HEK293 (cell line): ENCODE data around the gene PRKG1.

Experiments
- CTCF ChIA-PET: fragments of 350-600 bp; formaldehyde crosslinking; extraction: SDS; loops from one replicate; lab custom pipeline; 2021; ENCODE audit warnings: antibody characterized with exemption; lab: Yijun Ruan, JAX
- POLR2A ChIA-PET: fragments of 300-600 bp; formaldehyde crosslinking; extraction: SDS; loops from one replicate; lab custom pipeline; 2020; ENCODE audit warnings: antibody characterized with exemption, inconsistent platforms; lab: Yijun Ruan, JAX
- H3K27ac ChIP-seq: fragments of 200-500 bp; sonication (Bioruptor generic); 2 replicates; pipeline ENCODE4 v1.5.1; 2014; ENCODE audit warnings: low read depth, low read length, control low read depth, inconsistent platforms; ENCODE audit errors: extremely low read depth
- H3K36me3 ChIP-seq, 2 experiments: fragments of 200-500 bp in 1 of 2; sonication (Bioruptor generic) in 1 of 2; 1 replicate in 1 of 2; 2 replicates in 1 of 2; pipeline ENCODE4 v1.5.1; 2014 to 2017; ENCODE audit warnings: inconsistent platforms in 2 of 2, low read length in 2 of 2; ENCODE audit not compliant: control insufficient read depth in 2 of 2, insufficient read depth in 1 of 2
- H3K4me1 ChIP-seq: fragments of 200-500 bp; sonication (Bioruptor generic); 2 replicates; pipeline ENCODE4 v1.5.1; 2014; ENCODE audit warnings: mild to moderate bottlenecking, low read length, inconsistent platforms; ENCODE audit not compliant: control insufficient read depth, insufficient read depth
- H3K4me3 ChIP-seq: 2 replicates; pipeline ENCODE4 v1.5.1; 2011; ENCODE audit warnings: low read depth, mild to moderate bottlenecking, control low read depth, low read length, moderate library complexity
- H3K9me3 ChIP-seq: fragments of 200-500 bp; sonication (Bioruptor generic); 2 replicates; pipeline ENCODE4 v1.5.1; 2014; ENCODE audit warnings: low read depth, low read length, inconsistent platforms; ENCODE audit not compliant: control insufficient read depth, insufficient read depth
- HOXD13 ChIP-seq: sonication (generic); formaldehyde crosslinking; IDR thresholded peaks from 2 replicates; pipeline ENCODE4 v1.8.0; 2022; ENCODE audit warnings: missing genetic modification reagents, borderline replicate concordance
- MYNN ChIP-seq: fragments of 450-650 bp; formaldehyde crosslinking; IDR thresholded peaks from 2 replicates; pipeline ENCODE4 v1.5.1; 2016; ENCODE audit warnings: missing biosample characterization, missing genetic modification characterization, borderline replicate concordance
- REPIN1 ChIP-seq: fragments of 450-650 bp; formaldehyde crosslinking; IDR thresholded peaks from 2 replicates; pipeline ENCODE4 v1.5.1; 2017; ENCODE audit warnings: missing biosample characterization, missing genetic modification characterization, low read depth
- SCRT2 ChIP-seq: fragments of 450-650 bp; formaldehyde crosslinking; IDR thresholded peaks from 2 replicates; pipeline ENCODE4 v1.5.1; 2016; ENCODE audit warnings: missing biosample characterization, missing genetic modification characterization
- ZBTB26 ChIP-seq: fragments of 450-650 bp; formaldehyde crosslinking; optimal IDR thresholded peaks from 2 replicates; pipeline ENCODE3; 2016; ENCODE audit warnings: missing biosample characterization, mild to moderate bottlenecking, missing genetic modification characterization
- ZNF19 ChIP-seq: fragments of 450-650 bp; formaldehyde crosslinking; IDR thresholded peaks from 2 replicates; pipeline ENCODE4; 2016; ENCODE audit warnings: missing biosample characterization, missing genetic modification characterization, low read depth
- ZNF274 ChIP-seq, 2 experiments: fragments of 200-500 bp in 1 of 2; fragments of 450-650 bp in 1 of 2; sonication (Bioruptor generic) in 1 of 2; formaldehyde crosslinking in 1 of 2; IDR thresholded peaks; 2 replicates each; pipeline versions ENCODE4 v1.5.1 to v1.6.1; 2014 to 2016; ENCODE audit warnings: borderline replicate concordance in 1 of 2, inconsistent platforms in 1 of 2, low read length in 1 of 2, missing biosample characterization in 1 of 2, missing genetic modification characterization in 1 of 2
- ZNF366 ChIP-seq: fragments of 450-650 bp; formaldehyde crosslinking; conservative IDR thresholded peaks from 2 replicates; pipeline ENCODE4 v1.5.1; 2016; ENCODE audit warnings: missing biosample characterization, missing genetic modification characterization
- ZNF48 ChIP-seq: fragments of 450-650 bp; formaldehyde crosslinking; IDR thresholded peaks from 2 replicates; pipeline ENCODE4 v1.5.1; 2016; ENCODE audit warnings: missing biosample characterization, missing genetic modification characterization
- ZNF501 ChIP-seq: fragments of 450-650 bp; formaldehyde crosslinking; IDR thresholded peaks from 2 replicates; pipeline ENCODE4 v1.5.1; 2016; ENCODE audit warnings: missing biosample characterization, missing genetic modification characterization
- ZNF596 ChIP-seq: fragments of 450-650 bp; IDR thresholded peaks from 2 replicates; pipeline ENCODE4 v1.5.0; 2018; ENCODE audit warnings: missing biosample characterization, mild to moderate bottlenecking, missing genetic modification characterization, moderate library complexity
- ZNF654 ChIP-seq: fragments of 450-650 bp; formaldehyde crosslinking; IDR thresholded peaks from 2 replicates; pipeline ENCODE4 v1.5.1; 2016; ENCODE audit warnings: low read depth, missing biosample characterization, missing genetic modification characterization
- ZNF670 ChIP-seq: fragments of 450-650 bp; formaldehyde crosslinking; IDR thresholded peaks from 2 replicates; pipeline ENCODE4 v1.5.1; 2016; ENCODE audit warnings: missing biosample characterization, missing genetic modification characterization, low read depth
- ZNF792 ChIP-seq: fragments of 450-650 bp; formaldehyde crosslinking; IDR thresholded peaks from 2 replicates; pipeline ENCODE4 v1.5.1; 2016; ENCODE audit warnings: missing biosample characterization, missing genetic modification characterization
- TF ChIP-seq, protein P1 (sequence below): fragments of 450-650 bp; formaldehyde crosslinking; IDR thresholded peaks from 2 replicates; pipeline ENCODE4 v1.5.1; 2017; ENCODE audit warnings: missing biosample characterization, missing genetic modification characterization
- TF ChIP-seq, protein P2 (sequence below): fragments of 450-650 bp; formaldehyde crosslinking; IDR thresholded peaks from 2 replicates; pipeline ENCODE4 v1.5.1; 2016; ENCODE audit warnings: missing biosample characterization, missing genetic modification characterization
- TF ChIP-seq, protein P3 (sequence below): fragments of 450-650 bp; formaldehyde crosslinking; IDR thresholded peaks from 2 replicates; pipeline ENCODE4 v1.5.1; 2017; ENCODE audit warnings: missing biosample characterization, missing genetic modification characterization
- TF ChIP-seq, protein P4 (sequence below): fragments of 450-650 bp; formaldehyde crosslinking; IDR thresholded peaks from 2 replicates; pipeline ENCODE4 v1.5.1; 2016; ENCODE audit warnings: missing biosample characterization, missing genetic modification characterization

The PRKG1 gene

GRCh38 chr10:51311228-51311627 is 236.9 kb downstream of the PRKG1 start:
- H3K36me3 ChIP-seq, result no peaks in the 10 kb centered on the region
- H3K9me3 ChIP-seq, result no peaks in the 10 kb centered on the region
- no peak overlapping the region for H3K27ac ChIP-seq
- H3K4me1 ChIP-seq, result no peaks in the 10 kb centered on the region
- ChIA-PET CTCF (interaction anchor here (0.7 kb wide), 1 partner anchor 72 kb away, joined by 3 read pairs; no protein-coding TSS in a partner anchor), POLR2A (no interaction called here)
- TF ChIP-seq ZNF366 (tag by site-specific recombination) (0 out of 2 replicates have a peak, but pooled peaks have one; percentile 6), MYNN (tag by site-specific recombination) (no peak), ZNF274 (IDR thresholded peaks at IDR 0.05; ENCODE audit: low read length) (no peak), ZNF274 (tag by site-specific recombination; IDR thresholded peaks at IDR 0.05; ENCODE audit: borderline replicate concordance) (no peak), ZNF19 (tag by site-specific recombination) (no peak), SCRT2 (peak; percentile 84), ZBTB26 (tag by site-specific recombination) (no peak), ZNF596 (tag by site-specific recombination) (no peak), ZNF501 (tag by site-specific recombination) (no peak), ZNF654 (tag by site-specific recombination) (no peak), ZNF670 (tag by site-specific recombination) (no peak), ZNF48 (no peak), HOXD13 (CRISPR knock-in tag) (no peak), REPIN1 (tag by site-specific recombination) (no peak), ZNF792 (tag by site-specific recombination) (no peak)
- TF ChIP-seq, protein P1, sequence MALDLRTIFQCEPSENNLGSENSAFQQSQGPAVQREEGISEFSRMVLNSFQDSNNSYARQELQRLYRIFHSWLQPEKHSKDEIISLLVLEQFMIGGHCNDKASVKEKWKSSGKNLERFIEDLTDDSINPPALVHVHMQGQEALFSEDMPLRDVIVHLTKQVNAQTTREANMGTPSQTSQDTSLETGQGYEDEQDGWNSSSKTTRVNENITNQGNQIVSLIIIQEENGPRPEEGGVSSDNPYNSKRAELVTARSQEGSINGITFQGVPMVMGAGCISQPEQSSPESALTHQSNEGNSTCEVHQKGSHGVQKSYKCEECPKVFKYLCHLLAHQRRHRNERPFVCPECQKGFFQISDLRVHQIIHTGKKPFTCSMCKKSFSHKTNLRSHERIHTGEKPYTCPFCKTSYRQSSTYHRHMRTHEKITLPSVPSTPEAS, result no peak
- TF ChIP-seq, protein P2, sequence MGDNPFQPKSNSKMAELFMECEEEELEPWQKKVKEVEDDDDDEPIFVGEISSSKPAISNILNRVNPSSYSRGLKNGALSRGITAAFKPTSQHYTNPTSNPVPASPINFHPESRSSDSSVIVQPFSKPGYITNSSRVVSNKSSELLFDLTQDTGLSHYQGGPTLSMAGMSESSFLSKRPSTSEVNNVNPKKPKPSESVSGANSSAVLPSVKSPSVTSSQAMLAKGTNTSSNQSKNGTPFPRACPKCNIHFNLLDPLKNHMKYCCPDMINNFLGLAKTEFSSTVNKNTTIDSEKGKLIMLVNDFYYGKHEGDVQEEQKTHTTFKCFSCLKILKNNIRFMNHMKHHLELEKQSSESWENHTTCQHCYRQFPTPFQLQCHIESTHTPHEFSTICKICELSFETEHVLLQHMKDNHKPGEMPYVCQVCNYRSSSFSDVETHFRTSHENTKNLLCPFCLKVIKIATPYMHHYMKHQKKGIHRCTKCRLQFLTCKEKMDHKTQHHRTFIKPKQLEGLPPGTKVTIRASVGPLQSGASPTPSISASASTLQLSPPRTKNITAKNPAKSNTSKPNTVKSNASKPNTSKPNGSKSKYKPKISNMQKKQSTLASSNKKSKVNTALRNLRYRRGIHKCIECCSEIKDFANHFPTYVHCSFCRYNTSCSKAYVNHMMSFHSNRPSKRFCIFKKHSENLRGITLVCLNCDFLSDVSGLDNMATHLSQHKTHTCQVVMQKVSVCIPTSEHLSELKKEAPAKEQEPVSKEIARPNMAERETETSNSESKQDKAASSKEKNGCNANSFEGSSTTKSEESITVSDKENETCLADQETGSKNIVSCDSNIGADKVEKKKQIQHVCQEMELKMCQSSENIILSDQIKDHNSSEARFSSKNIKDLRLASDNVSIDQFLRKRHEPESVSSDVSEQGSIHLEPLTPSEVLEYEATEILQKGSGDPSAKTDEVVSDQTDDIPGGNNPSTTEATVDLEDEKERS (tag by site-specific recombination), result no peak
- TF ChIP-seq, protein P3, sequence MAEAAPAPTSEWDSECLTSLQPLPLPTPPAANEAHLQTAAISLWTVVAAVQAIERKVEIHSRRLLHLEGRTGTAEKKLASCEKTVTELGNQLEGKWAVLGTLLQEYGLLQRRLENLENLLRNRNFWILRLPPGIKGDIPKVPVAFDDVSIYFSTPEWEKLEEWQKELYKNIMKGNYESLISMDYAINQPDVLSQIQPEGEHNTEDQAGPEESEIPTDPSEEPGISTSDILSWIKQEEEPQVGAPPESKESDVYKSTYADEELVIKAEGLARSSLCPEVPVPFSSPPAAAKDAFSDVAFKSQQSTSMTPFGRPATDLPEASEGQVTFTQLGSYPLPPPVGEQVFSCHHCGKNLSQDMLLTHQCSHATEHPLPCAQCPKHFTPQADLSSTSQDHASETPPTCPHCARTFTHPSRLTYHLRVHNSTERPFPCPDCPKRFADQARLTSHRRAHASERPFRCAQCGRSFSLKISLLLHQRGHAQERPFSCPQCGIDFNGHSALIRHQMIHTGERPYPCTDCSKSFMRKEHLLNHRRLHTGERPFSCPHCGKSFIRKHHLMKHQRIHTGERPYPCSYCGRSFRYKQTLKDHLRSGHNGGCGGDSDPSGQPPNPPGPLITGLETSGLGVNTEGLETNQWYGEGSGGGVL (tag by site-specific recombination), result no peak
- TF ChIP-seq, protein P4, sequence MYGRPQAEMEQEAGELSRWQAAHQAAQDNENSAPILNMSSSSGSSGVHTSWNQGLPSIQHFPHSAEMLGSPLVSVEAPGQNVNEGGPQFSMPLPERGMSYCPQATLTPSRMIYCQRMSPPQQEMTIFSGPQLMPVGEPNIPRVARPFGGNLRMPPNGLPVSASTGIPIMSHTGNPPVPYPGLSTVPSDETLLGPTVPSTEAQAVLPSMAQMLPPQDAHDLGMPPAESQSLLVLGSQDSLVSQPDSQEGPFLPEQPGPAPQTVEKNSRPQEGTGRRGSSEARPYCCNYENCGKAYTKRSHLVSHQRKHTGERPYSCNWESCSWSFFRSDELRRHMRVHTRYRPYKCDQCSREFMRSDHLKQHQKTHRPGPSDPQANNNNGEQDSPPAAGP (tag by site-specific recombination), result no peak
- H3K4me3 ChIP-seq, result no peak overlapping the region
